ENCODE data around the gene ZNF654.
A peak's percentile ranks its signal among the peaks of the same experiment; 100 is the strongest.

Gene ZNF654

GRCh38 chr3:88141458-88142083 lies 82.5 kb downstream of the ZNF654 start:
- Histone ChIP-seq H3K27me3 (ENCODE audit: insufficient read depth, low read length) (no peaks in the 10 kb centered on the region), H3K4me3 (ENCODE audit: low read depth, low read length) (no peak overlapping the region), H3K23ac (ENCODE audit: low read length) (no peak overlapping the region), H3K4ac (ENCODE audit: low read depth, low read length) (no peak overlapping the region), H4K8ac (ENCODE audit: low read depth, low read length) (no peak overlapping the region), H2BK12ac (ENCODE audit: low read length) (no peak overlapping the region), H3K79me1 (ENCODE audit: low read length) (no peaks in the 10 kb centered on the region), H2AK5ac (ENCODE audit: low read length) (no peak overlapping the region), H3K36me3 (ENCODE audit: control insufficient read depth in 1 of 2, insufficient read depth in 2 of 2, low read length in 2 of 2) (peaks cover 0 to 3% of the 10 kb centered on the region in 2 experiments), H3K4me1 (ENCODE audit: control insufficient read depth in 1 of 2, insufficient read depth in 2 of 2, low read length in 2 of 2) (no peaks in the 10 kb centered on the region), H3K18ac (ENCODE audit: low read length) (no peak overlapping the region), H3K4me2 (ENCODE audit: low read length) (no peak overlapping the region), H2BK120ac (ENCODE audit: insufficient read depth, low read length, poor library complexity) (no peak overlapping the region), H3K14ac (ENCODE audit: low read length) (no peak overlapping the region), H3K27ac (ENCODE audit: low read depth, low read length) (no peak overlapping the region), H2AFZ (ENCODE audit: insufficient read depth, low read length, poor library complexity) (no peak overlapping the region), H4K91ac (ENCODE audit: low read depth, low read length) (no peak overlapping the region), H3K9me3 (ENCODE audit: insufficient read depth, low read depth, low read length) (no peaks in the 10 kb centered on the region), H2BK5ac (ENCODE audit: low read depth, low read length, poor library complexity) (no peak overlapping the region), H3K79me2 (ENCODE audit: control insufficient read depth, insufficient read depth, low read length, poor library complexity) (no peaks in the 10 kb centered on the region), H4K12ac (ENCODE audit: low read depth, low read length) (no peak overlapping the region), H3K9ac (ENCODE audit: low read length) (no peak overlapping the region)
- peak in 1 of 2 donors; percentile 31 for DNase-seq
- no CpG with 5 or more reads among the region's 4 CpGs for WGBS (ENCODE audit: extremely low coverage, insufficient coverage, insufficient read length)

GRCh38 chr3:88142094-88142624 lies 83.1 kb downstream of the ZNF654 start:
- H3K14ac ChIP-seq (ENCODE audit: low read length): no peak overlapping the region
- no peak overlapping the region for H3K4me3 ChIP-seq (ENCODE audit: low read depth, low read length)
- no peaks in the 10 kb centered on the region for H3K9me3 ChIP-seq (ENCODE audit: insufficient read depth, low read depth, low read length)
- no peak overlapping the region for H4K91ac ChIP-seq (ENCODE audit: low read depth, low read length)
- no peaks in the 10 kb centered on the region for H3K79me2 ChIP-seq (ENCODE audit: control insufficient read depth, insufficient read depth, low read length, poor library complexity)
- no peak overlapping the region for H2BK120ac ChIP-seq (ENCODE audit: insufficient read depth, low read length, poor library complexity)
- H3K4me1 ChIP-seq (ENCODE audit: control insufficient read depth in 1 of 2, insufficient read depth in 2 of 2, low read length in 2 of 2): no peaks in the 10 kb centered on the region
- WGBS (ENCODE audit: extremely low coverage, insufficient coverage, insufficient read length): no CpG with 5 or more reads among the region's 3 CpGs
- H3K79me1 ChIP-seq (ENCODE audit: low read length): no peaks in the 10 kb centered on the region
- H3K9ac ChIP-seq (ENCODE audit: low read length): no peak overlapping the region
- H2AFZ ChIP-seq (ENCODE audit: insufficient read depth, low read length, poor library complexity): no peak overlapping the region
- H3K23ac ChIP-seq (ENCODE audit: low read length): no peak overlapping the region
- no peak overlapping the region for H4K8ac ChIP-seq (ENCODE audit: low read depth, low read length)
- no peak overlapping the region for H2AK5ac ChIP-seq (ENCODE audit: low read length)
- no peak overlapping the region for H4K12ac ChIP-seq (ENCODE audit: low read depth, low read length)
- no peak overlapping the region for H3K4me2 ChIP-seq (ENCODE audit: low read length)
- no peak for DNase-seq
- H3K27ac ChIP-seq (ENCODE audit: low read depth, low read length): no peak overlapping the region
- H2BK12ac ChIP-seq (ENCODE audit: low read length): no peak overlapping the region
- no peak overlapping the region for H2BK5ac ChIP-seq (ENCODE audit: low read depth, low read length, poor library complexity)
- H3K4ac ChIP-seq (ENCODE audit: low read depth, low read length): no peak overlapping the region
- no peak overlapping the region for H3K18ac ChIP-seq (ENCODE audit: low read length)
- peaks cover 0 to 3% of the 10 kb centered on the region in 2 experiments for H3K36me3 ChIP-seq (ENCODE audit: control insufficient read depth in 1 of 2, insufficient read depth in 2 of 2, low read length in 2 of 2)
- no peaks in the 10 kb centered on the region for H3K27me3 ChIP-seq (ENCODE audit: insufficient read depth, low read length)

GRCh38 chr3:88147261-88147660 lies 88.2 kb downstream of the ZNF654 start:
- Histone ChIP-seq H2BK120ac (ENCODE audit: insufficient read depth, low read length, poor library complexity) (no peak overlapping the region), H3K27ac (ENCODE audit: low read depth, low read length) (no peak overlapping the region), H3K79me1 (ENCODE audit: low read length) (peaks cover 12% of the 10 kb centered on the region), H3K14ac (ENCODE audit: low read length) (no peak overlapping the region), H3K23ac (ENCODE audit: low read length) (no peak overlapping the region), H3K9me3 (ENCODE audit: insufficient read depth, low read depth, low read length) (no peaks in the 10 kb centered on the region), H4K12ac (ENCODE audit: low read depth, low read length) (no peak overlapping the region), H2BK12ac (ENCODE audit: low read length) (no peak overlapping the region), H3K4me1 (ENCODE audit: control insufficient read depth in 1 of 2, insufficient read depth in 2 of 2, low read length in 2 of 2) (peaks cover 0 to 2% of the 10 kb centered on the region in 2 experiments), H2BK5ac (ENCODE audit: low read depth, low read length, poor library complexity) (no peak overlapping the region), H3K4ac (ENCODE audit: low read depth, low read length) (no peak overlapping the region), H3K27me3 (ENCODE audit: insufficient read depth, low read length) (no peaks in the 10 kb centered on the region), H2AK5ac (ENCODE audit: low read length) (no peak overlapping the region), H2AFZ (ENCODE audit: insufficient read depth, low read length, poor library complexity) (no peak overlapping the region), H4K91ac (ENCODE audit: low read depth, low read length) (no peak overlapping the region), H3K4me2 (ENCODE audit: low read length) (no peak overlapping the region), H3K9ac (ENCODE audit: low read length) (no peak overlapping the region), H4K8ac (ENCODE audit: low read depth, low read length) (no peak overlapping the region), H3K79me2 (ENCODE audit: control insufficient read depth, insufficient read depth, low read length, poor library complexity) (peaks cover 8% of the 10 kb centered on the region), H3K18ac (ENCODE audit: low read length) (no peak overlapping the region), H3K4me3 (ENCODE audit: low read depth, low read length) (no peak overlapping the region), H3K36me3 (ENCODE audit: control insufficient read depth in 1 of 2, insufficient read depth in 2 of 2, low read length in 2 of 2) (no peaks in the 10 kb centered on the region)
- DNase-seq: peak; percentile 7 to 64

- Histone ChIP-seq H2BK12ac (ENCODE audit: low read length) (no peak overlapping the region), H3K4me1 (ENCODE audit: control insufficient read depth in 1 of 2, insufficient read depth in 2 of 2, low read length in 2 of 2) (peaks cover 0 to 2% of the 10 kb centered on the region in 2 experiments), H3K4ac (ENCODE audit: low read depth, low read length) (no peak overlapping the region), H4K91ac (ENCODE audit: low read depth, low read length) (peak overlapping the region; percentile 21), H3K79me1 (ENCODE audit: low read length) (peaks cover 12% of the 10 kb centered on the region), H3K27me3 (ENCODE audit: insufficient read depth, low read length) (no peaks in the 10 kb centered on the region), H3K14ac (ENCODE audit: low read length) (no peak overlapping the region), H3K36me3 (ENCODE audit: control insufficient read depth in 1 of 2, insufficient read depth in 2 of 2, low read length in 2 of 2) (peaks cover 2% of the 10 kb centered on the region in 2 experiments), H2AFZ (ENCODE audit: insufficient read depth, low read length, poor library complexity) (no peak overlapping the region), H3K23ac (ENCODE audit: low read length) (no peak overlapping the region), H3K4me3 (ENCODE audit: low read depth, low read length) (no peak overlapping the region), H3K27ac (ENCODE audit: low read depth, low read length) (no peak overlapping the region), H3K4me2 (ENCODE audit: low read length) (peak overlapping the region; percentile 92), H3K9ac (ENCODE audit: low read length) (no peak overlapping the region), H2BK5ac (ENCODE audit: low read depth, low read length, poor library complexity) (no peak overlapping the region), H2BK120ac (ENCODE audit: insufficient read depth, low read length, poor library complexity) (peak overlapping the region; percentile 37), H4K8ac (ENCODE audit: low read depth, low read length) (no peak overlapping the region), H2AK5ac (ENCODE audit: low read length) (no peak overlapping the region), H3K9me3 (ENCODE audit: insufficient read depth, low read depth, low read length) (no peaks in the 10 kb centered on the region), H3K18ac (ENCODE audit: low read length) (no peak overlapping the region), H3K79me2 (ENCODE audit: control insufficient read depth, insufficient read depth, low read length, poor library complexity) (peaks cover 8% of the 10 kb centered on the region), H4K12ac (ENCODE audit: low read depth, low read length) (no peak overlapping the region)
- DNase-seq: no peak
- WGBS (ENCODE audit: extremely low coverage, insufficient coverage, insufficient read length): no CpG with 5 or more reads among the region's 17 CpGs
These were observed 89.6 kb downstream of the ZNF654 start for GRCh38 chr3:88148651-88149050.
